K562 (cell line): ENCODE measurements around the gene TBC1D12. TPM values are rescaled to one million over a fixed set of nuclear protein-coding genes. Genes with fewer than 3 reads are reported as not detected.

Source experiments
- ATAC-seq: fragments of 200-7000 bp; cut with Tn5 transposase; 3 replicates; pipeline ENCODE4 v1.9.1; 2020; ENCODE audit warnings: moderate library complexity
- BruUV-seq: library from RNA; stranded (reverse); fragments of 400-500 nt; replicated peaks from 2 replicates; lab custom pipeline; 2021; lab: Mats Ljungman, UMichigan
- CTCF ChIA-PET: fragments of 300-600 bp; formaldehyde crosslinking; extraction: SDS; loops from one replicate; lab custom pipeline; 2021; ENCODE audit warnings: low intra/inter-chr PET ratio; lab: Yijun Ruan, JAX
- POLR2A ChIA-PET: fragments of 300-600, 350-650 bp; sonication (Branson Sonifier 250); formaldehyde crosslinking; extraction: SDS; loops from one replicate; lab custom pipeline; 2021; ENCODE audit warnings: antibody characterized with exemption, inconsistent platforms; lab: Yijun Ruan, JAX
- DNase-seq, 4 experiments: peaks; one replicate each; pipeline versions ENCODE4 v3.0.0 to v3.0.0-alpha.2; 2011 to 2018; ENCODE audit warnings: low spot score in 3 of 4, mixed read lengths in 3 of 4; ENCODE audit errors: extremely low read depth in 1 of 4
- FAIRE-seq: peaks from 2 replicates; lab custom pipeline; 2011; peaks lifted over from hg19 to GRCh38; lab: Jason Lieb, UNC
- H2AFZ ChIP-seq: 2 replicates; pipeline ENCODE4 v1.6.0; 2011; ENCODE audit warnings: low read depth, low read length, control low read depth, inconsistent platforms
- H3K27ac ChIP-seq: fragments of 200-600 bp; 3 replicates; pipeline ENCODE4 v1.8.0; 2011; ENCODE audit warnings: low read depth, mild to moderate bottlenecking, control low read depth, inconsistent platforms, low read length, moderate library complexity, mixed read lengths; ENCODE audit errors: extremely low read depth
- H3K27me3 ChIP-seq, 2 experiments: fragments of 300-600 bp in 1 of 2; 2 replicates in 1 of 2; 3 replicates in 1 of 2; pipeline versions ENCODE4 v1.6.0 to v1.8.0; 2011; ENCODE audit warnings: inconsistent platforms in 2 of 2, low read length in 2 of 2, mild to moderate bottlenecking in 1 of 2, mixed read lengths in 1 of 2, moderate library complexity in 1 of 2; ENCODE audit not compliant: control insufficient read depth in 2 of 2, insufficient read depth in 2 of 2
- H3K36me3 ChIP-seq: fragments of 300-600 bp; 3 replicates; pipeline ENCODE4 v1.8.0; 2011; ENCODE audit warnings: mild to moderate bottlenecking, low read length, inconsistent platforms; ENCODE audit not compliant: control insufficient read depth, insufficient read depth
- H3K4me1 ChIP-seq, 2 experiments: fragments of 200-600 bp in 1 of 2; replicated peaks in 1 of 2; 2 replicates in 1 of 2; 3 replicates in 1 of 2; pipeline versions ENCODE4 v1.5.1 to v1.8.0; 2011; ENCODE audit warnings: inconsistent platforms in 2 of 2, low read length in 2 of 2, mild to moderate bottlenecking in 1 of 2, mixed read lengths in 1 of 2, moderate library complexity in 1 of 2; ENCODE audit not compliant: control insufficient read depth in 2 of 2, insufficient read depth in 2 of 2
- H3K4me2 ChIP-seq: 2 replicates; pipeline ENCODE4 v1.6.1; 2011; ENCODE audit warnings: low read length, control low read depth, inconsistent platforms, mixed read lengths; ENCODE audit not compliant: insufficient read depth
- H3K4me3 ChIP-seq: fragments of 200-600 bp; sonication (generic), shearing (Covaris generic); 2 replicates; pipeline ENCODE4 v1.5.1; 2016; ENCODE audit warnings: control low read depth, inconsistent platforms
- H3K79me2 ChIP-seq: fragments of 200-600 bp; 3 replicates; pipeline ENCODE4 v1.8.0; 2011; ENCODE audit warnings: low read length, inconsistent platforms; ENCODE audit not compliant: control insufficient read depth, insufficient read depth
- H3K9ac ChIP-seq, 2 experiments: 2 replicates each; pipeline versions ENCODE4 v1.6.0 to v1.6.1; 2011; ENCODE audit warnings: low read depth in 2 of 2, low read length in 2 of 2, control low read depth in 1 of 2, inconsistent platforms in 1 of 2, mild to moderate bottlenecking in 1 of 2, mixed read lengths in 1 of 2; ENCODE audit not compliant: insufficient read depth in 1 of 2
- H3K9me1 ChIP-seq: one replicate; pipeline ENCODE4 v1.6.0; 2011; ENCODE audit warnings: inconsistent platforms, mild to moderate bottlenecking, low read length, moderate library complexity; ENCODE audit not compliant: control insufficient read depth, insufficient read depth
- H3K9me3 ChIP-seq: replicated peaks from 2 replicates; pipeline ENCODE4 v1.5.1; 2011; ENCODE audit warnings: low read depth, low read length, inconsistent platforms; ENCODE audit not compliant: control insufficient read depth, insufficient read depth
- H4K20me1 ChIP-seq: replicated peaks from 2 replicates; pipeline ENCODE4 v1.6.1; 2011; ENCODE audit warnings: low read length, inconsistent platforms, mixed read lengths; ENCODE audit not compliant: control insufficient read depth, insufficient read depth
- RBM39 ChIP-seq: fragments of 200-400 bp; formaldehyde crosslinking; optimal IDR thresholded peaks from 2 replicates; pipeline ENCODE3; 2018; ENCODE audit warnings: low read depth, low read length
- SMC3 ChIP-seq: conservative IDR thresholded peaks from 2 replicates; pipeline ENCODE4 v1.6.1; 2011; ENCODE audit warnings: low read depth, low read length, improper control_type of control experiment; ENCODE audit not compliant: insufficient read depth
- ZNF696 ChIP-seq: fragments of 250-450 bp; sonication (Bioruptor Pico); conservative IDR thresholded peaks from 2 replicates; pipeline ENCODE4 v1.4.0; 2020; ENCODE audit warnings: mild to moderate bottlenecking, moderate library complexity
- WGBS: fragments of 100-300 bp; shearing (Covaris generic); methylation state at CpG from one replicate; pipeline ENCODE4 v1.1.6; 2016; ENCODE audit warnings: low coverage, mixed read lengths; ENCODE audit not compliant: insufficient coverage; ENCODE audit errors: missing lambda C conversion rate; 5-methylcytosine and 5-hydroxymethylcytosine counted together
- in situ Hi-C: fragments of 300-500 bp; cut with MboI; formaldehyde crosslinking; loops from 4 replicates; pipeline ENCODE4 v1.15.0; 2018; ENCODE audit warnings: inconsistent platforms, mixed read lengths
- intact Hi-C: fragments of 100-400 bp; cut with micrococcal nuclease; formaldehyde crosslinking; loops from 2 replicates; pipeline ENCODE4 v1.14.2; 2022
- polyA plus RNA-seq, 8 experiments: library from polyadenylated mRNA; depleted of rRNA in 4 of 8; stranded (reverse) in 5 of 8; unstranded in 3 of 8; fragments of >200 nt; fragmentation: Nextera tagmentation in 2 of 8; fragmentation: Illumina TruSeq in 1 of 8; extraction: Ambion mirVana in 2 of 8; extraction: Trizol in 1 of 8; gene quantifications; 2 replicates each; pipeline versions ENCODE4 v1.2.1 to v1.2.3, GENCODE V29; 2011 to 2014; ENCODE audit warnings: inconsistent platforms in 1 of 8, missing spikeins in 1 of 8
- total RNA-seq, 7 experiments: library from RNA; depleted of rRNA in 6 of 7; stranded (reverse); fragments of >200 nt in 6 of 7; fragmentation: Illumina TruSeq in 2 of 7; extraction: Trizol in 2 of 7; gene quantifications; 2 replicates each; pipeline versions ENCODE4 v1.2.1 to v1.2.3, GENCODE V29; 2011 to 2021; ENCODE audit warnings: low replicate concordance in 1 of 7
- TF ChIP-seq, protein P1 (sequence below): fragments of 450-650 bp; formaldehyde crosslinking; IDR thresholded peaks from 2 replicates; pipeline ENCODE4 v1.4.0; 2020; ENCODE audit warnings: mild to moderate bottlenecking
- TF ChIP-seq, protein P2 (sequence below): fragments of 250-450 bp; sonication (Bioruptor Pico); IDR thresholded peaks from 2 replicates; pipeline ENCODE4 v1.4.0; 2020; ENCODE audit warnings: borderline replicate concordance
- TF ChIP-seq, protein P3 (sequence below), 2 experiments: fragments of 250-450 bp in 1 of 2; fragments of 450-650 bp in 1 of 2; sonication (Bioruptor Pico) in 1 of 2; IDR thresholded peaks; 2 replicates each; pipeline versions ENCODE4 v1.6.1 to v1.8.0; 2016 to 2021; ENCODE audit warnings: mild to moderate bottlenecking in 2 of 2, moderate library complexity in 2 of 2, missing compliant biosample characterization in 1 of 2, missing genetic modification characterization in 1 of 2

TBC1D12 gene
- total and polyA plus RNA-seq, 9 of the 15 experiments (the other 6 are each of a cell fraction or from before 2014, with no cell fraction given) = 2.1 to 6.7 (median 3.9) TPM

DNA sequence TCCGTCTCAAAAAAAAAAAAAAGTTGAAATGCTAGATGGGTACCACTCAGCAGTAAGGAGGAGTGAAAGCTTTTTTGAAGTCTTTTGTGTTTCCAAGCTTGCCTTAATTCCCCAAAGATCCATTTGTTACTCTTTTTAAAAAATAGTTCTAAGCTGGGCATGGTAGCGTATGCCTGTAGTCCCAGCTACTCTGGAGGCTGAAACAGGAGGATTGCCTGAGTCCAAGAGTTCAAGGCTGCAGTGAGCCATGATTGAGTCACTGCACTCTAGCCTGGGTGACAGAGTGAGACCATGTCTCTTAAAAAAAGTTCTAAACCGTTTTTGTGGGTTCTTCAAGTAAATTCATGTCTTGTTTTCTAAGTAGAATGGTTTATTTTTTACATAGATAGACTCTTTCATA lies 5.3 kb downstream of the TBC1D12 start:
- Histone ChIP-seq H3K9me3 (no peaks in the 10 kb centered on the region), H3K36me3 (no peaks in the 10 kb centered on the region), H3K27me3 (no peaks in the 10 kb centered on the region), H3K9me1 (no peaks in the 10 kb centered on the region), H3K79me2 (peaks cover 77% of the 10 kb centered on the region)
- FAIRE-seq = no peak
- WGBS = 47% methylated on average over 2 of the region's 3 CpGs
- BruUV-seq = no TSS peak
- CTCF ChIA-PET = no interaction called here
- intact Hi-C loops = no loop called here
- in situ Hi-C loops = no loop called here
- TF ChIP-seq, protein P1, sequence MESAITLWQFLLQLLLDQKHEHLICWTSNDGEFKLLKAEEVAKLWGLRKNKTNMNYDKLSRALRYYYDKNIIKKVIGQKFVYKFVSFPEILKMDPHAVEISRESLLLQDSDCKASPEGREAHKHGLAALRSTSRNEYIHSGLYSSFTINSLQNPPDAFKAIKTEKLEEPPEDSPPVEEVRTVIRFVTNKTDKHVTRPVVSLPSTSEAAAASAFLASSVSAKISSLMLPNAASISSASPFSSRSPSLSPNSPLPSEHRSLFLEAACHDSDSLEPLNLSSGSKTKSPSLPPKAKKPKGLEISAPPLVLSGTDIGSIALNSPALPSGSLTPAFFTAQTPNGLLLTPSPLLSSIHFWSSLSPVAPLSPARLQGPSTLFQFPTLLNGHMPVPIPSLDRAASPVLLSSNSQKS (CRISPR knock-in tag) = no peak
- TF ChIP-seq RBM39 (no peak), ZNF696 (CRISPR knock-in tag) (no peak), SMC3 (no peak)
- TF ChIP-seq, protein P2, sequence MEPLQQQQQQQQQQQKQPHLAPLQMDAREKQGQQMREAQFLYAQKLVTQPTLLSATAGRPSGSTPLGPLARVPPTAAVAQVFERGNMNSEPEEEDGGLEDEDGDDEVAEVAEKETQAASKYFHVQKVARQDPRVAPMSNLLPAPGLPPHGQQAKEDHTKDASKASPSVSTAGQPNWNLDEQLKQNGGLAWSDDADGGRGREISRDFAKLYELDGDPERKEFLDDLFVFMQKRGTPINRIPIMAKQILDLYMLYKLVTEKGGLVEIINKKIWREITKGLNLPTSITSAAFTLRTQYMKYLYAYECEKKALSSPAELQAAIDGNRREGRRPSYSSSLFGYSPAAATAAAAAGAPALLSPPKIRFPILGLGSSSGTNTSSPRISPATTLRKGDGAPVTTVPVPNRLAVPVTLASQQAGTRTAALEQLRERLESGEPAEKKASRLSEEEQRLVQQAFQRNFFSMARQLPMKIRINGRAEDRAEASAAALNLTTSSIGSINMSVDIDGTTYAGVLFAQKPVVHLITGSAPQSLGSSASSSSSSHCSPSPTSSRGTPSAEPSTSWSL = no peak
- TF ChIP-seq, protein P3, sequence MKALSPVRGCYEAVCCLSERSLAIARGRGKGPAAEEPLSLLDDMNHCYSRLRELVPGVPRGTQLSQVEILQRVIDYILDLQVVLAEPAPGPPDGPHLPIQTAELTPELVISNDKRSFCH (CRISPR knock-in tag; IDR thresholded peaks at IDR 0.05) = no peak
- TF ChIP-seq, protein P3 (tag; IDR thresholded peaks at IDR 0.05) = no peak
- TF ChIP-seq, all 486 proteins: peak for 0
- POLR2A ChIA-PET = no interaction called here
- Histone ChIP-seq H3K4me1 (peaks cover 7 to 9% of the 10 kb centered on the region in 2 experiments; a peak in 2 of 5 replicates), H3K4me3 (no peak overlapping the region), H3K4me2 (no peak overlapping the region), H3K27ac (no peak overlapping the region), H3K9ac (no peak overlapping the region), H2AFZ (no peak overlapping the region), H4K20me1 (no peaks in the 10 kb centered on the region)
- DNase-seq (no peak), ATAC-seq (no peak)
